Parathyroid adenoma (tissue), 2 donors: Measurements from ENCODE around the gene ZNF438.

Experiments used
- H2AFZ ChIP-seq: fragments of 300-600 bp; sonication (generic); one replicate; pipeline ENCODE4 v1.7.0; 2017; ENCODE audit warnings: antibody characterized with exemption, mild to moderate bottlenecking
- H3K27ac ChIP-seq: fragments of 300-600 bp; sonication (generic); one replicate; pipeline ENCODE4 v1.7.0; 2017
- H3K27me3 ChIP-seq: fragments of 300-600 bp; sonication (generic); one replicate; pipeline ENCODE4 v1.7.0; 2017; ENCODE audit warnings: low read length; ENCODE audit not compliant: control insufficient read depth, insufficient read depth
- H3K36me3 ChIP-seq: fragments of 300-600 bp; sonication (generic); one replicate; pipeline ENCODE4 v1.7.0; 2017; ENCODE audit warnings: low read length; ENCODE audit not compliant: control insufficient read depth, insufficient read depth
- H3K4me1 ChIP-seq: fragments of 300-600 bp; sonication (generic); one replicate; pipeline ENCODE4 v1.7.0; 2017; ENCODE audit warnings: control low read depth
- H3K4me2 ChIP-seq: fragments of 300-600 bp; sonication (generic); one replicate; pipeline ENCODE4 v1.7.0; 2017; ENCODE audit warnings: low read length
- H3K4me3 ChIP-seq: fragments of 300-600 bp; sonication (generic); one replicate; pipeline ENCODE4 v1.7.0; 2017; ENCODE audit warnings: low read depth, low read length
- H3K79me2 ChIP-seq: fragments of 300-600 bp; sonication (generic); one replicate; pipeline ENCODE4 v1.7.0; 2017; ENCODE audit warnings: control low read depth
- H3K9ac ChIP-seq: fragments of 300-600 bp; sonication (generic); one replicate; pipeline ENCODE4 v1.7.0; 2017; ENCODE audit warnings: mild to moderate bottlenecking
- H3K9me3 ChIP-seq: fragments of 300-600 bp; sonication (generic); one replicate; pipeline ENCODE4 v1.7.0; 2017; ENCODE audit warnings: low read length; ENCODE audit not compliant: control insufficient read depth
- TF ChIP-seq, protein P1 (sequence below): fragments of 300-600 bp; sonication (generic); IDR thresholded peaks from one replicate; pipeline ENCODE4 v1.7.0; 2017; ENCODE audit warnings: antibody characterized with exemption, mild to moderate bottlenecking
- donor health status: primary hyperparathyroidism.

ZNF438 gene

GRCh38 chr10:31031558-31032257 lies at the start of gene ZNF438:
TSS of gene ZNF438 (minus strand) at chr10:31031865. CDS start at chr10:30877034, 154,831 bp downstream.
- H3K27ac ChIP-seq: peak within 1 kb of the TSS; percentile 99
- TF ChIP-seq, protein P1, sequence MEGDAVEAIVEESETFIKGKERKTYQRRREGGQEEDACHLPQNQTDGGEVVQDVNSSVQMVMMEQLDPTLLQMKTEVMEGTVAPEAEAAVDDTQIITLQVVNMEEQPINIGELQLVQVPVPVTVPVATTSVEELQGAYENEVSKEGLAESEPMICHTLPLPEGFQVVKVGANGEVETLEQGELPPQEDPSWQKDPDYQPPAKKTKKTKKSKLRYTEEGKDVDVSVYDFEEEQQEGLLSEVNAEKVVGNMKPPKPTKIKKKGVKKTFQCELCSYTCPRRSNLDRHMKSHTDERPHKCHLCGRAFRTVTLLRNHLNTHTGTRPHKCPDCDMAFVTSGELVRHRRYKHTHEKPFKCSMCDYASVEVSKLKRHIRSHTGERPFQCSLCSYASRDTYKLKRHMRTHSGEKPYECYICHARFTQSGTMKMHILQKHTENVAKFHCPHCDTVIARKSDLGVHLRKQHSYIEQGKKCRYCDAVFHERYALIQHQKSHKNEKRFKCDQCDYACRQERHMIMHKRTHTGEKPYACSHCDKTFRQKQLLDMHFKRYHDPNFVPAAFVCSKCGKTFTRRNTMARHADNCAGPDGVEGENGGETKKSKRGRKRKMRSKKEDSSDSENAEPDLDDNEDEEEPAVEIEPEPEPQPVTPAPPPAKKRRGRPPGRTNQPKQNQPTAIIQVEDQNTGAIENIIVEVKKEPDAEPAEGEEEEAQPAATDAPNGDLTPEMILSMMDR: peak; percentile 85
- peaks cover 5% of the 10 kb centered on the region for H3K4me1 ChIP-seq
- no peaks in the 10 kb centered on the region for H3K27me3 ChIP-seq
- no peaks in the 10 kb centered on the region for H3K79me2 ChIP-seq
- H3K9me3 ChIP-seq: no peaks in the 10 kb centered on the region
- peak within 1 kb of the TSS; percentile 99 for H2AFZ ChIP-seq
- H3K4me3 ChIP-seq: peak within 1 kb of the TSS; percentile 92
- no peaks in the 10 kb centered on the region for H3K36me3 ChIP-seq
- peak within 1 kb of the TSS; percentile 82 for H3K9ac ChIP-seq
- peak within 1 kb of the TSS; percentile 75 for H3K4me2 ChIP-seq

DNA sequence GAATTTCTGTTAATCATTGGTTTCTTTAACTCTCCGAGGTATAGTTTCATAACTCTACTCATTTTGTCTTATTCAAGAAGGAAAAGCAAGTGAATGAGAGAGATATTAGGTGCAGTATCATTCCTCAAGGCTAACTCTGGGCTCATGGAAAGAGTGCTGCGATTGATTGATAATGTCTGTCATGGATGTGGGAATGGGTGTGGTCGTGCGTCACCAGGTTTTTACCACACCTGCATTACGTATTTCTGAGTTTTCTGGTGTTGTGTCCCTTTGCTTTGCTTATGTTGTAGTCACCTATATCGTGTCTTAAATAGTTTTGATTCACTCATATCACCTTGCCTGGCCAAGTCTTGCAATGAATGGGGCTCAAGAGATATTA lies 44.9 kb upstream of the ZNF438 start:
- Histone ChIP-seq H3K79me2 (no peaks in the 10 kb centered on the region), H2AFZ (no peak overlapping the region), H3K27me3 (no peaks in the 10 kb centered on the region), H3K9ac (no peak overlapping the region), H3K4me2 (no peak overlapping the region), H3K36me3 (no peaks in the 10 kb centered on the region), H3K4me3 (no peak overlapping the region), H3K9me3 (no peaks in the 10 kb centered on the region), H3K4me1 (no peaks in the 10 kb centered on the region), H3K27ac (no peak overlapping the region)
- TF ChIP-seq, protein P1: no peak

DNA sequence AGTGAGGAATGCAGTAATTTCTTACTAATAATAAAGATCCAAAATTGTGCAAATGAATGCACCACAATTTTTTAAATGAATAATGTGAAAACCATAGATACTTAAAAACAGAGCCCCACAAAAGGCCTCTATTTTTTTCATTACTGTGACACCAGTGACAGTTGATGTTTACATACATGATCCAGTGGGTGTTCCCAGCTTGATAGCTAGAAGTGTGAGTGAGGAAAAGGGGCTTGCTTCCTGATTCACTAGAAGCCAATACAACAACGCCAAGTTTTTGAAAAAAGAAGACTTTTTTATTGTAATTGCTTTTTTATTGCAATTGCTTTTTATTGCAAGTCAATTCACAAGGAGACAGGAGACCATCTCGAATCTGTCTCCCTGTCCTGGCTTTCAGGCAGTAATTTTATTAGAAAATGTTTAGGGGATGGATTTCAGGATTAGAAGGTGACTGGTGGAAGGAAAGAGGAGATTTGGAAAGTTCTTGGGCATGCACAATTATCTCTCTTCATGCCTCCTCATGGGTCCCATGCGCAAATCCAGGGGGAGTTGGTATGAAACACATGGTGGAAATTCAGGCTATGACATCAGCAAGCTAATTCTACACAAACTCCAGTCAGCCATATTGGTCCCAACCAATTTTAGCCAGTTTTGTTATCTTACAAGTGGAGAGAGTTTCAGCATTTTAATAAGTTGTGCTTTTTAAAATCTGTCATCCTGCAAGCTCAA lies 44.4 kb upstream of the ZNF438 start:
- H3K36me3 ChIP-seq: no peaks in the 10 kb centered on the region
- H3K4me3 ChIP-seq: no peak overlapping the region
- no peaks in the 10 kb centered on the region for H3K9me3 ChIP-seq
- no peak overlapping the region for H3K27ac ChIP-seq
- no peaks in the 10 kb centered on the region for H3K27me3 ChIP-seq
- TF ChIP-seq, protein P1: no peak
- H3K4me1 ChIP-seq: no peaks in the 10 kb centered on the region
- H3K9ac ChIP-seq: no peak overlapping the region
- no peaks in the 10 kb centered on the region for H3K79me2 ChIP-seq
- H3K4me2 ChIP-seq: no peak overlapping the region
- no peak overlapping the region for H2AFZ ChIP-seq

- TF ChIP-seq, protein P1: no peak
- Histone ChIP-seq H3K79me2 (no peaks in the 10 kb centered on the region), H3K9ac (no peak overlapping the region), H3K4me1 (no peaks in the 10 kb centered on the region), H2AFZ (no peak overlapping the region), H3K4me2 (no peak overlapping the region), H3K36me3 (no peaks in the 10 kb centered on the region), H3K27me3 (no peaks in the 10 kb centered on the region), H3K27ac (no peak overlapping the region), H3K4me3 (no peak overlapping the region), H3K9me3 (no peaks in the 10 kb centered on the region)
Observed at GRCh38 chr10:31075434-31075833, 43.8 kb upstream of the ZNF438 start.
